ENCODE measurements around the gene BSN.

BSN gene

DNA sequence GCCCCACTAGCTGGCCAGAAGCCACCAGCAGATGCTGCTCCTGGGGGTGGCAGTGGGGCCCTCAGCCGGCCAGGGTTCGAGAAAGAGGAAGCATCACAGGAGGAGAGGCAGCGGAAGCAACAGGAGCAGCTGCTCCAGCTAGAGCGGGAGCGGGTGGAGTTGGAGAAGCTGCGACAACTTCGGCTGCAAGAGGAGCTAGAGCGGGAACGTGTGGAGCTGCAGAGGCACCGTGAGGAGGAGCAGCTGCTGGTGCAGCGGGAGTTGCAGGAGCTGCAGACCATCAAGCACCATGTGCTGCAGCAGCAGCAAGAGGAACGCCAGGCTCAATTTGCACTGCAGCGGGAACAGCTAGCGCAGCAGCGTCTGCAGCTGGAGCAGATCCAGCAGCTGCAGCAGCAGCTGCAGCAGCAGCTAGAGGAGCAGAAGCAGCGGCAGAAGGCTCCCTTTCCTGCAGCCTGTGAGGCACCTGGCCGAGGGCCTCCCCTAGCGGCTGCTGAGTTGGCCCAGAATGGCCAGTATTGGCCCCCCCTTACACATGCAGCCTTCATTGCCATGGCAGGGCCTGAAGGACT lies 102.3 kb downstream of the BSN start:
- peak; percentile 47 for DNase-seq

DNA sequence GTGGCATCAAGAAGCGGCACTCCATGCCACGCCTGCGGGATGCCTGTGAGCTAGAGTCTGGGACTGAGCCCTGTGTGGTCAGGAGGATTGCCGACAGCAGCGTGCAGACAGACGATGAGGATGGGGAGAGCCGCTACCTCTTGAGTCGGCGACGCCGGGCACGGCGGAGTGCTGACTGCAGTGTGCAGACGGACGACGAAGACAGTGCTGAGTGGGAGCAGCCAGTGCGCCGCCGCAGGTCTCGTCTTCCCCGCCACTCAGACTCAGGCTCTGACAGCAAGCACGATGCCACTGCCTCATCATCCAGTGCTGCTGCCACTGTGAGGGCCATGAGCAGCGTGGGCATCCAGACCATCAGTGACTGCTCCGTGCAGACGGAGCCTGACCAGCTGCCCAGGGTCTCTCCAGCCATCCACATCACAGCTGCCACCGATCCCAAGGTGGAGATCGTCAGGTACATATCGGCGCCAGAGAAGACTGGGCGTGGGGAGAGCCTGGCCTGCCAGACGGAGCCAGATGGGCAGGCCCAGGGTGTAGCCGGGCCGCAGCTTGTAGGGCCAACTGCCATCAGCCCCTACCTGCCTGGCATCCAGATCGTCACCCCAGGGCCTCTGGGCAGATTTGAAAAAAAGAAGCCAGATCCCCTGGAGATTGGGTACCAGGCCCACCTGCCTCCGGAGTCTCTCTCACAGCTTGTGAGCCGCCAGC lies 103.1 kb downstream of the BSN start:
- DNase-seq = no peak

DNA sequence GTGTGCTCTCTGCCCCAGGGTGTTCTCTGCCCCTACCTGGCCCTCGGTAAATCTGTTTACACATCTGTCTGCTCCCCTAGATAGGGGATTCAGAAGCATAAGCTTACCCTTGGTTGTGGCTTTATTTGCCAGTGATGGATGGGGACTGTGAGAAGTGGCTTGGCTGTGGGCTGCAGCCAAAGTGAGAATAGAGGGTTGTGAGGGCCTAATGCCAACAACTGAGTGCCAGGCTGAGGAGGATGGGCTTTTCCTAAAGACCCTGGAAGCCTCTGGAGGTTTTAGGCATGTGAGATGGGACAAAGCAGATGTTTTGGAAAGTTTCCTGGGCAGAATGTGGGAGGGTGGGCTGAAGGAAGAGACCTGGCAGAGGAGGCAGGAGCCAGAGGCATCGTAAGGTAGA lies 104.4 kb downstream of the BSN start:
- no peak for DNase-seq

DNA sequence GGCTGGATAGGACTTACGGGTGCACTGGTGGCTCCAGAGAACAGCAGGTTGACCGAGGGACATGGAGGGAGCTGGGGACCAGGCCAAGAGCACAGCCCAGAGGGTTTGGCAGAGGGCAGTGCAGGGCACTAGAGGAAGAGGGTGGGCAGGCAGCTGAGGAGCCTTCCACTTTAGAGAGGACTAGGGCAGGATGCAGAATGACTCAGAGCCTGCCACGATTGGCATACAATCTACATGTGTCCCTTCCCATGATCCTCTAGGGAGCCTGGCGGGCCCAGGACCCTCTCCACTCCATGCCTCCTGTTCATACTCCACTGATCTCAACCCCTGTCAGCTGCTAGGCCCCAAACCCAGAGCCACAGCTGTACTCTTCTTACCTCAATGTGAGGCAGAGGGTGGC lies 105.5 kb downstream of the BSN start:
- DNase-seq = no peak

DNA sequence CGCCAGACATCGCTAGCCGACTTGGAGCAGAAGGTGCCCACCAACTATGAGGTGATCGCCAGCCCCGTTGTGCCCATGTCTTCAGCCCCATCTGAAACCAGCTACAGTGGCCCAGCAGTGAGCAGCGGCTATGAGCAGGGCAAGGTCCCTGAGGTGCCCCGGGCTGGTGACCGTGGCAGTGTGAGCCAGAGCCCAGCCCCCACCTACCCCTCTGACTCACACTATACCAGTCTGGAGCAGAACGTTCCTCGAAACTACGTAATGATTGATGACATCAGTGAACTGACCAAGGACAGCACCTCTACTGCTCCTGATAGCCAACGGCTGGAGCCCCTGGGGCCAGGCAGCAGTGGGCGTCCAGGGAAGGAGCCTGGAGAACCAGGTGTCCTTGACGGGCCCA lies 107.0 kb downstream of the BSN start:
- no peak for DNase-seq

DNA sequence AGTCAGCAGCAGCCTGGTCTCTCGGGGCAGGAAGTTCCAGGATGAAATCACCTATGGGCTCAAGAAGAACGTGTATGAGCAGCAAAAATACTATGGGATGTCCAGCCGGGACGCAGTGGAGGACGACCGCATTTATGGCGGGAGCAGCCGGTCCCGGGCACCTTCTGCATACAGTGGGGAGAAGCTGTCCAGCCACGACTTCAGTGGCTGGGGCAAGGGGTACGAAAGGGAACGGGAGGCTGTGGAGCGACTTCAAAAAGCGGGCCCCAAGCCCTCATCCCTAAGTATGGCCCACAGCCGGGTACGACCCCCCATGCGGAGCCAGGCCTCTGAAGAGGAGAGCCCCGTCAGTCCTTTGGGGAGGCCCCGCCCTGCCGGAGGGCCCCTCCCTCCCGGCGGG lies 107.7 kb downstream of the BSN start:
- DNase-seq = no peak

DNA sequence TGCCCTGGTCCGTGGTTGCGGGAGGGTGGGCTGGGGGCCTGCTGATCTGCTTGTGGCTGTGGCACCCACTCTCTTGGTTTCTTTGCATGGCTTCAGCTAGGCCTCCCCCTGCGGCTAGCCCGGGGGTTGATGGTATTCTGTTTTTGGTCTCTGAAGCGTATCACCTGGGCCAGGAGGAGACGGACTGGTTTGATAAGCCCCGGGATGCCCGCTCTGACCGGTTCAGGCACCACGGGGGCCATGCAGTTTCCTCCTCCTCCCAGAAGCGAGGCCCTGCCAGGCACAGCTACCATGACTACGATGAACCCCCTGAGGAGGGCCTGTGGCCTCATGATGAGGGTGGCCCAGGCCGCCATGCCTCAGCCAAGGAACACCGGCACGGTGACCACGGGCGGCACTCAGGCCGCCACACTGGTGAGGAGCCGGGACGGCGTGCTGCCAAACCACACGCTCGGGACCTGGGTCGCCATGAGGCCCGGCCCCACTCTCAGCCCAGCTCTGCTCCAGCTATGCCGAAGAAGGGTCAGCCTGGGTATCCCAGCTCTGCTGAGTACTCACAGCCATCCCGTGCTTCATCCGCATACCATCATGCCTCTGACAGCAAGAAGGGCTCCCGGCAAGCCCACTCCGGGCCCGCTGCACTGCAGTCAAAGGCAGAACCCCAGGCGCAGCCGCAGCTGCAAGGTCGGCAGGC lies 108.6 kb downstream of the BSN start:
- no peak for DNase-seq

DNA sequence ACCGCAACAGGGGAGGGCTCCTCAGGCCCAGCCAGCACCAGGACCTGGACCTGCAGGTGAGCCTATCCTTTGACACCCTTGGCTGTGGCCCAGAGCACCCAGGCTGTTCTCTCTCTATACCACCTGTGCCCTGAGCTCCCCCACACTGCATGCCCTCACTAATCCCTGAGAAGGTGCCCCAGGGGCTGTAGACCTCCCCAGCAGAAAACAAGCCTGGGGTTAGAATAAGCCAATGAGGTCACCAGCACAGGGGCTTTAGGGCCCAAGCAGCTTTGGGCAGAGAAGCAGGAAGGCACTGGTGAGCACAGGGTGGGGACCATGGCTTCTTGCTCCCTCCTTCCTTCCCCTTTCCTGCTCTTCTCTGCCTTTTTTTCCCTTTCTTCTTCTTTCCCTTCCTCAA lies 109.6 kb downstream of the BSN start:
- no peak for DNase-seq

DNA sequence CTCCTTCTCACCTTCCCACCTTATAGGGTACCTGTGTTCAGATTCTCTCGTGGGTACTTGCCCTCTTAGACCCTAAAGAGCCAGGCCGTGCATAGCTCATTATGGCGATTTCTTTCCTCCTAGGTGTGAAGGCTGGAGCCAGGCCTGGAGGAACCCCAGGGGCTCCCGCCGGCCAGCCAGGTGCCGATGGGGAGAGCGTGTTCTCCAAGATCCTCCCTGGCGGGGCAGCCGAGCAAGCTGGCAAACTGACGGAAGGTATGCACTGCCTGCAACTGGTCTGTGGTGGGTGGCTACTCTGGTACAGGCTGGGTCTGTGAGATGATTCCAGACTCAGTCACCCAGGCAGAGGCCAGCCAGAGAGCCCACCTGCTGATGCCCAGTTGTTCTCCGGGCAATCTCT lies 110.0 kb downstream of the BSN start:
- DNase-seq = no peak

DNA sequence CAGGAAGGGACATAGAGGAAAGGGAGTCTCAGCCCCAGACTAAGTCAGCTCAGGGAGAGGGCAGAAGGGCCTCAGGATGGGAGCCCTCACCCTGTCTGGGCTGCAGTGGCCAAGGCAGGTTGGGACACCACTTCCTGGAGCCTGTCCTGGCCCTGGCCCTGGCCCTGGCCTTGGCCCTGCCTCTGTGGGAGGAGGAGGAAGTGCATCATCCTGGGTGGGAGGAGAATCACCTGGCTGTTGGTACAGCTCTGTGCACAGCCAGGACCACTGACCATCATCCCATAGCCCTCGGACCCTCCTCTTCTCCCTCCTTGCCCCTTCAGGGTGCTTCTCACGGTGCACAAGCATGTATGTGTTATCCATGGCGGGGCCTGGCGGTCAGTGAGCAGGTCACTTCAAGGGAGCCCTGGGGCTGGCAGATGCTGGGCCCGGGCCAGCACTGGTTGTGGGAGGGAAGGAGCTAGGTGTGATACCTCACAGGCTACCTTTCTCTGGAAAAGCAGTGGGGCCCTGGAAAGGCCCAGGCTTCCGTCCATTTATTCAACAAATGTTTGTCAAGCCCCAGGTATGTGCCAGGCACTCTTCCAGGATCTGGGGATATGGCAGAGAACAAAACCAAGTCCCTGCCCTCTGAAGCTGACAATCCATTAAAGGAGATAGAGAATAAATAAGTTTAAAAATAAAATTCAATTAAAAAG lies 111.7 kb downstream of the BSN start:
- DNase-seq = no peak

DNA sequence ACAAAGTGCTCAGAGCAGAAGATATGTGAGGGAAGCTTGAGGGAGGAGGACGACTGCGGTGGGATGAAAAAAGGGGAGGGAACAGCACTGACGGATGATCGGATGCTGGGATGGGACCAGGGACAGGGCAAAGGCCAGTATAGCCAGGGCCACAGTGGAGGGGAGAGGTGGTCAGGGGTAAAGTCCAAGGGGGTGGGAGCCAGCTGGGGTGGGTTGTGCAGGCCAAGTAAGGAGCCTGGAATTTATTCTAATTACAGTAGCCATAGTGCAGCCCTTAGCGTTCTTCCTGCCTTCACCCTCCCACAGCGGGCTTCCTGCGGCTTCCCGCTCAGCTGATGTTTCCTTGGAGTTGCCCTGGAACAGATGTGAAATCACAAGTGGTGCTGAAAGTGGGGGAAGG lies 112.3 kb downstream of the BSN start:
- no peak for DNase-seq

DNA sequence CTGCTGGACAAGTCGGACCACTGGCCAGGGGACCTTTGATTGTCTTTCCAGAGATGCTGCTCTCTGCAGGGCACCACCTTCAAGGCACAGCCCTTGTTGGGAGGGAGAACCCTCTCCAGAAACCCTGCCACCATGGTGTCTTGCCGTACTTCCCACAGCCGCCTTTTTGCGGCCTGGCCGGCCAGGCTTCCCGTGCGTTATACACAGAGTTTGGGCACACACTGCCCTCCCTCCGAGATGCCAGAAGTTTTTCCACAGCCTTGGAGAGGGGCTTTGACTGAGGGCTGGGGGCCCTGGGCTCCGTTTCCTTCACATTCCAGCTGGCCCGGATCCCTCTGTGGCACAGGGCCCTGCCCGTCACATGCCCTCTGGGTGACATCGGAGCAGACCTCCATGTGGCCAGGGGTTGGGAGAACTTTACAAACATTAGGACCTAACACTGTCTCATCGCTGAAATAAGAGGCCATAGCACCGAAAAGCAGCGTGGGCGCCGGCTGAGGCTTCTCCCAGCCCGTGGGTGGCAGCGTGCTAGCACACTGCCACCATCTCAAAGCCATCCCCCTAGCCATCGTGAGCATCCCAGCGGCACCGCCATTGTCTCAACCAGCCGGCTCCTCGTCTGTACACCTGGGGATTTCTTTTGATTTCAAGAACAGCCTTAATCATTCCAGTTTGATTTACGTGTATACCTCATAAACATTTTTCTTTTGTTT lies 113.6 kb downstream of the BSN start:
- no peak for DNase-seq

DNA sequence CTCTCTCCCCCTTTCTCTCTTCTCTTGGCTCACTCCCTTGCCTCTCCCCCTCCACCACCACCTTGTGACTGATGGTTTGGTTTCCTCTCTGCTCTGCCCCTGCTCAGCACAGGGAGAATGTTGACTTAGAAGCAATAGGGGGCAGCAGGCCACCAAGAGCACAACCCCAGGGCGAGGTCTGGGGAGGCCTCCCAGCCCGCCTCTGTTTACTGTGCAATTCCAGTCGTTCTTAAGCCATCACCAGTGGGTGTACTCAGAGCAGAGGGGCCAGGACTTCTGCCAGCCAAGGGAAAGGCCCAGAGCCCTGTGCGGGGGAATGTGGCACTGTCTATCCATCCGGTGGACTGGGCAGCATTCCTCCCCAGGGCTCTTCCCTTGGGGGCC lies 114.1 kb downstream of the BSN start:
- no peak for DNase-seq

DNA sequence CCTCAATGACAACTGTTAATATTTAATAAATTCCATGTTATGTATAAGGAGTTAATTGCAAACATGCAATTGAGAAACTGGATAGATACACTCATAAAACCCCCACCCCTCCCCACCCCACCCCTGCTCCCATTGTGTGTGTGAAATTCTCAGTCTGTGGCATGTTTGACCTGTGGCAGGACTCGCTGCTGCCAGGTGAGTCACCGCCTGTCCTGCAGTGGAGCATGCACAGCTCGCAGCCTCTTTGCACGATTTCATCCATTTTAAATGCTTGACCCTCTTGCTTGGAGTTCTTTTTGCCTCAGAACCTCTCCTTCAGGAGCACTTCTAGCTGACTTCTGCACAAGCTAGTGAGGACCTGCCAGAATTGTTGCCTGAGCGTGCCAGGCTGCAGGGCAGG lies 114.6 kb downstream of the BSN start:
- DNase-seq = no peak

DNA sequence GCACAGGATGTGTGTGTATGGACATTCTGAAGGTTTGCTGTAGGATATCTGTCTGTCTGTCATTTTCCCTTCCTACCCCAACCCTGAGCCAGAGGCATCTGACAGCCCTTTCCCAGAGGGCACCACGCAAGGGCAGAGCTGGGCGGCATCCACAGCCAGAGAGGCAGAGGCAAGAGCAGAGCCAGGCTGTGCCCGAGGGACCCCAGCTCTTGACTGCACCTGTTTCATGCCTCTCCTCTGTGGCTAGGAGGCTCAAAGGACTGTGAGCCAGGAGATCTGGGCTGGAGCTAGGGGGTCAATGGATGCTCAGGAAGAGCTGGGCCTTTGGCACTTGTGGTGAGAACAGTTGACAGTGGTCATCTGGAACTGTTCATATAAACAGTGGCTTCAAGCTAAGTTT lies 115.1 kb downstream of the BSN start:
- DNase-seq = no peak

DNA sequence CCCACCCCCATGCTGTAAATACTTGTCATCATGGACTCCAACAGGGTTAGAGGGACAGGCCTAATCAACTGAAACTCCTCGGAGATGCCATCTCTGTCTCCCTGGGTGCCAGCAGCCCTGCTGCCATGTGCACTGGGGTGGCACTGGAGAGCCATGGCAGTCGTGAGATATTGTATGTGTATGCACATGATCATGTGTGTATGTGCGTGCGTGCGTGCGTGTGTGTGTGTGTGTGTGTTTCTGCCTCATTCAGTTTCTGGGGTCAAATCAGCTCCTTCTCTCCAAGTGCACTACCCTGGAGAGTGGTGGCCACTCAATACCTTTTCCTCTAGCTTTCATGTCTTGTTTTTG lies 116.6 kb downstream of the BSN start:
- no peak for DNase-seq

DNA sequence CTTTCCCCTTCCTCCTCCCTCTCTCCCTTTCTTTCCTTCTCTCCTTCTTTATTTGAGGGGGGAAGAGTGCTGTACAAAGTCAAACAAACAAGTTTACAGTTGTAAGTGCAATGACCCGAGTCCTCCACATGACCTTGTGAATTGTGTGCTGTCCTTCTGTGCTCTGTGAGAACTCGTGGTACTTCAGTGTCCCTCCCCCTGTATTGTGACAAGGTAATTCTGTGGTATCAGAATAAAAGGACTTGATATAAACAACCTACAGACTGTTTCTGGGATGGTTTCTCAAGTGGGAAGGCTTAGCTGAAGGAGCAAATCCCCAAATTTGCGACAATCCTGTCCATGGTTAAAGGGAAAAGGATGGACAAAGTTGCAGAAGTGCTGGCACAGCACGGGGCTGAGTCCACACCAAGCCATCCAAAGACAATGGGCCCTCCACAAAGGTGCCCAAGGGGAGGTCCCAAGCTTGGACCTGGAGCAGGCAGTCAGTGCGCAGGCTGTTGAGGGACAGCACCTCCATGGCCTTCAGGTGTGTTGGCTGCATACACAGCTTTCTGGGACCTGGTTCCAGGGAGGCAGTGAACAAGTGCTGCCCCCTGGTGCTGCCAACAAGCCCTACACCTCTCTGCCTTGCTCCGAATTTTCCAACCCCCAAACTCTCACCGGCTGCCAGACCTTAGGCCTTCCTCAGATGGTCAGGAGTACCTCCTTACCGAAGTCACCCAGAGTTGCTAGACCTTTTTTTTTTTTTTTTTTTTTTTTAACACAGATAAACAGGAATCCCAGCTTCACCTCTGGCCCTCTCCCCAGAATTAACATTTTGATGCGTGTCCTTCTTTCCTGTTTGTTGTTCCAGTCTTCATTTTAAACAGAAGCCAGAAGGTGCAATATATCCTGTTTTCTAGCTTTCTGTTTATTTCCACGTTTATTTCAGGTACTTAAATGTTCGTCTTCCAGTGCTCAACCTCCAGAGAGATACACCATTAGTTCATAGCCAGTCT lies 117.3 kb downstream of the BSN start:
- peak; percentile 67 for DNase-seq

DNA sequence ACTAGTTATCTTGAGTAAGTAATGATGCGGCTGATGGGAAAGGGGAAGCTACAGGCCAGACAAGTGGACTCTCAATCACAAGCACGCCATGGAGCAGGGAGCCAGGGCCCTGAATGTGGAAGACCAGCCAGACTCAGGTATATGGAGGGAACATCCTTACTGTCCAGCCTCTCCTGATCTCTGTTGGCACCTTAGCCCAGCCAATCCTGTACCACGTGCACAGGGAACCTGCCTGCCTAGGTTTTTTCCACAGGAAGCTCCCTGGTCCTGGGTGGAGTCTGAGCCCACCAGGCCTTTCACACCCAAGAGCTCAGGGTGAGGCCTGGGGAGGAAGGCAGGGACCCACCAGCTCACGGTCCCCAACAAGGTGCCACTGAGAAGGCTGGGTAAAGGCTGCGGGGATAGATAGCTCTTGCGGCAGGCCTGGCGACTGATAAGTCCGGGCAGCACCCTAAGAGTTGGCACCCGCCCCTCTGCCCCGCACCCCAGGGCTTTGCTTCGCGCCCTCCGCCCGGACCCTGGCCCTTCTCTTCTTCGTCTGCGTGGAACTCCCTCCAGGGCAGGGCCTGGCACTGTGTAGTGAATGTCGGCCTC lies 118.9 kb downstream of the BSN start:
- no peak for DNase-seq

DNA sequence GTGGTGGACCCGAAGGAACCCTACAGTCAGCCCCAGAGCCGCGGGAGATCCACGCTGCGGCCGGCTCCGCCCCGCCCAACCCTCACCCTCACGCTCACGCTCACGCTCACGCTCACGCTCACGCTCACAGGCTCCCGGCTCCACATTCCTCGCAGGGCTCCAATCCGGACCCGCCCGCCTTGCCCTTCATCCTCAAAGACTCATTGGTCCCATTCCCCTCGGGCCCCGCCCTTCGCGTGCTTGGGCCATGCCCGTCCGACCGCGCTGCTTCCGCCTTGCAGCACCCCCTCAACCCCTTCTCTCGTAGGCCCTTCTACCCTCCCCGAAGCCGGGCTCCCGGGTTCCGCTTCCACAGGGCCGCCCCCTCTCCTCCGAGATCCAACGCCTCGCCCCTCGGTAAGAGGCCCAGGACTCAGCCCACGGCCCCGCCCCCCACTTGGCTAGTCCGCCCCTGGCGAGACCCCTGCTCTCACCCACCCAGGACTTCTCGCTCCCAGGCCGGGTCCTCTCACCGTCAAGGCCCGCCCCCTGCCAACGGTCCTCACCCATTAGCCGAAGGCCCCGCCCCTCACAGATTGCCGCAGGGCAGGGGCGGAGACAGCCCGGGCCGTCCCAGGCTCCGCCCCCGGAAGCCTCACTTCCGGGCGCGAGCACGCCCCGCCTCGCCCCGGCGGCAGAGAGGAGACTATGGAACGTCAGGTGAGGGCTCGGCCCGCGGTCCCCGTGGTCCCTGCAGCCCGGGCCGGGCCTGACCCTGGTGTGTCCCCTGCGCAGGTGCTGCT lies 119.6 kb downstream of the BSN start, which contains the start of gene APEH:
TSS of gene APEH (plus strand) at position 637 of the 782 bp plus-strand sequence. CDS start at position 688, 51 bp downstream.
- DNase-seq = peak; percentile 96

DNA sequence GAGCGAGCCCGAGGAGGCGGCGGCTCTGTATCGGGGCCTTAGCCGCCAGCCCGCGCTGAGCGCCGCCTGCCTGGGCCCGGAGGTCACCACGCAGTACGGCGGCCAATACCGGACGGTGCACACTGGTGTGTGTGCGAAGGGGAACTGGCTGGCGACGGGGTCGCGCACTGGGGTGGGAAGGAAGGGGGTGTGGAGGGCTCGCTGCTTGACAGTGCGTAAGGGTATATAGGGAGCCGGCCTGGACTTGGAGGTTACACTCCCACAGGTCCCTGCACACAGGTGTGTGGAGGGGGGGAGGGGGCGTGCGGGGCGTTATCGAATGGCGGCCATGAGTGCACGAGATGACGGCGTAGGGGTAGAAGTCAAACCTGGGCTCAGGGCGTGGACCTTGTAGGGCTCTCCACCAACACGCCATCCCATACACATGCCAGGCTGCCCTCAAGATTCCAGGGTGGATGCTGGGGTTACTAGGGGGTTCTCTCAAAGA lies 120.3 kb downstream of the BSN start:
- no peak for DNase-seq

DNA sequence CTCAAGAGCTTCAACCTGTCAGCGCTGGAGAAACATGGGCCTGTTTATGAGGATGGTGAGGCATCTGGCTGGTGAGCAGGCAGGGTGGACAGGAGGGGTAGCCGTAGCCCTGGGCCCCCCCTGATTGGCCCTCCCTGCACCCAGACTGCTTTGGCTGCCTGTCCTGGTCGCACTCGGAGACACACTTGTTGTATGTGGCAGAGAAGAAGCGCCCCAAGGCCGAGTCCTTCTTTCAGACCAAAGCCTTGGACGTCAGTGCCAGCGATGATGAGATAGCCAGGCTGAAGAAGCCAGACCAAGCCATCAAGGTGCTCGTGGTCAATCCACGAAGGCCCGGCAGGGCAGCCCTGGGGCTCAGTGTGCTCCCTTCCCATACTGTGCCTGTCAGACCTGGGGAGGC lies 121.6 kb downstream of the BSN start:
- DNase-seq = no peak

All from right hindlimb (tissue), 1 donor.